HepG2 (cell line): Measurements from ENCODE around the gene HSD17B2. TPM values are rescaled to one million over a fixed set of nuclear protein-coding genes. Genes with fewer than 3 reads are reported as not detected.

Source experiments
- AGO2 ChIP-seq: fragments of 200-400 bp; formaldehyde crosslinking; optimal IDR thresholded peaks from 2 replicates; pipeline ENCODE3; 2017; ENCODE audit warnings: mild to moderate bottlenecking, low read depth, low read length, moderate library complexity
- HNF4A ChIP-seq: sonication (generic); formaldehyde crosslinking; IDR thresholded peaks from 2 replicates; pipeline ENCODE4 v1.4.0; 2020; ENCODE audit warnings: missing genetic modification reagents
- ISX ChIP-seq: sonication (generic); formaldehyde crosslinking; conservative IDR thresholded peaks from 2 replicates; pipeline ENCODE4 v1.5.0; 2020; ENCODE audit warnings: missing genetic modification reagents
- JDP2 ChIP-seq: sonication (generic); formaldehyde crosslinking; IDR thresholded peaks from 2 replicates; pipeline ENCODE4 v1.8.1; 2022; ENCODE audit warnings: missing genetic modification reagents, borderline replicate concordance
- MIER3 ChIP-seq: IDR thresholded peaks from 2 replicates; pipeline ENCODE4 v1.6.1; 2016; ENCODE audit warnings: missing compliant biosample characterization, borderline replicate concordance
- MYNN ChIP-seq: sonication (generic); formaldehyde crosslinking; IDR thresholded peaks from 2 replicates; pipeline ENCODE4 v1.4.0; 2020; ENCODE audit warnings: mild to moderate bottlenecking, low read depth, missing genetic modification reagents
- NFRKB ChIP-seq: fragments of 450-650 bp; IDR thresholded peaks from 2 replicates; pipeline ENCODE4 v1.6.1; 2017
- PAF1 ChIP-seq: IDR thresholded peaks from 2 replicates; pipeline ENCODE4 v1.6.1; 2016; ENCODE audit warnings: missing genetic modification reagents, missing compliant biosample characterization
- RERE ChIP-seq: IDR thresholded peaks from 2 replicates; pipeline ENCODE4 v1.6.1; 2016; ENCODE audit warnings: low read depth, missing genetic modification reagents, missing compliant biosample characterization
- TAF1 ChIP-seq: sonication (generic); formaldehyde crosslinking; IDR thresholded peaks from 2 replicates; pipeline ENCODE4 v1.4.0; 2020; ENCODE audit warnings: missing genetic modification reagents
- THAP7 ChIP-seq: sonication (generic); formaldehyde crosslinking; IDR thresholded peaks from 2 replicates; pipeline ENCODE4 v1.8.1; 2023; ENCODE audit warnings: mild to moderate bottlenecking, missing genetic modification reagents
- THRA ChIP-seq: sonication (generic); formaldehyde crosslinking; IDR thresholded peaks from 2 replicates; pipeline ENCODE4 v1.4.0; 2020; ENCODE audit warnings: missing genetic modification reagents, borderline replicate concordance
- ZC3H4 ChIP-seq: sonication (generic); formaldehyde crosslinking; IDR thresholded peaks from 2 replicates; pipeline ENCODE4 v1.4.0; 2020; ENCODE audit warnings: missing genetic modification reagents, borderline replicate concordance
- ZNF432 ChIP-seq: sonication (generic); formaldehyde crosslinking; IDR thresholded peaks from 2 replicates; pipeline ENCODE4 v1.5.0; 2020; ENCODE audit warnings: missing genetic modification reagents, mild to moderate bottlenecking, borderline replicate concordance
- ZSCAN22 ChIP-seq: sonication (generic); formaldehyde crosslinking; IDR thresholded peaks from 2 replicates; pipeline ENCODE4 v1.4.0; 2020; ENCODE audit warnings: mild to moderate bottlenecking, missing genetic modification reagents
- polyA plus RNA-seq, 8 experiments: library from polyadenylated mRNA; depleted of rRNA in 3 of 8; stranded (reverse) in 7 of 8; unstranded in 1 of 8; fragments of >200 nt; fragmentation: Illumina TruSeq in 4 of 8; extraction: Trizol in 4 of 8; gene quantifications; 2 replicates each; pipeline versions ENCODE4 v1.2.1 to v1.2.3, GENCODE V29; 2011 to 2016; ENCODE audit warnings: low read depth in 4 of 8, missing spikeins in 1 of 8, mixed read lengths in 1 of 8; ENCODE audit not compliant: insufficient read depth in 1 of 8
- total RNA-seq, 5 experiments: library from RNA; depleted of rRNA; stranded (reverse); fragments of >200 nt; fragmentation: Illumina TruSeq; extraction: Trizol; gene quantifications; 2 replicates each; pipeline ENCODE4 v1.2.3, GENCODE V29; 2016; ENCODE audit warnings: low read depth in 1 of 5
- TF ChIP-seq, protein P1 (sequence below): fragments of 450-650 bp; IDR thresholded peaks from 2 replicates; pipeline ENCODE4 v1.6.1; 2017
- TF ChIP-seq, protein P2 (sequence below): sonication (generic); formaldehyde crosslinking; IDR thresholded peaks from 2 replicates; pipeline ENCODE4 v1.5.1; 2020; ENCODE audit warnings: mild to moderate bottlenecking, missing genetic modification reagents, moderate library complexity

The HSD17B2 gene
- total and polyA plus RNA-seq, 2 of the 13 experiments (the other 11 are each of a cell fraction or from before 2014, with no cell fraction given), result 26.3 to 69.3 TPM

DNA sequence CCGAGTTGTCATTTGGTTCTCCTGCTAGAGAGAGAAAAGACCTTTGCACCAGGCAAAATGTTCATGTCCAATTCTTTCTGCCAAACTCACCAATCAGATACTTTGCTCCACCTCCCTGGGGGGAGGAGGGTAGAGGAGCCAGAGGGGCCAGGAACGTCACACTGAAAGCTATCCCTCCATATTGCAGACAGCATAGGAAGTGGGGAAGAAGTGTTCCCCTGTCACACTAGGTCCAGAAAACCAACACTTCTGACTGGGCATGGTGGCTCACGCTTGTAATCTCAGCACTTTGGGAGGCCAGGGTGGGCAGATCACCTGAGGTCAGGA is 9.5 kb downstream of the HSD17B2 start (continued):
- TF ChIP-seq ISX (CRISPR knock-in tag) (no peak), HNF4A (peak; percentile 74), ZC3H4 (CRISPR knock-in tag) (no peak), MIER3 (CRISPR knock-in tag) (no peak), AGO2 (no peak), THRA (no peak), ZNF432 (CRISPR knock-in tag) (no peak), RERE (CRISPR knock-in tag) (no peak), NFRKB (no peak), THAP7 (CRISPR knock-in tag) (no peak), TAF1 (CRISPR knock-in tag) (peak; percentile 26; the same call in 1 of the 2 replicates), PAF1 (CRISPR knock-in tag) (no peak), MYNN (CRISPR knock-in tag) (no peak), JDP2 (CRISPR knock-in tag) (no peak), ZSCAN22 (no peak)
- TF ChIP-seq, protein P1, sequence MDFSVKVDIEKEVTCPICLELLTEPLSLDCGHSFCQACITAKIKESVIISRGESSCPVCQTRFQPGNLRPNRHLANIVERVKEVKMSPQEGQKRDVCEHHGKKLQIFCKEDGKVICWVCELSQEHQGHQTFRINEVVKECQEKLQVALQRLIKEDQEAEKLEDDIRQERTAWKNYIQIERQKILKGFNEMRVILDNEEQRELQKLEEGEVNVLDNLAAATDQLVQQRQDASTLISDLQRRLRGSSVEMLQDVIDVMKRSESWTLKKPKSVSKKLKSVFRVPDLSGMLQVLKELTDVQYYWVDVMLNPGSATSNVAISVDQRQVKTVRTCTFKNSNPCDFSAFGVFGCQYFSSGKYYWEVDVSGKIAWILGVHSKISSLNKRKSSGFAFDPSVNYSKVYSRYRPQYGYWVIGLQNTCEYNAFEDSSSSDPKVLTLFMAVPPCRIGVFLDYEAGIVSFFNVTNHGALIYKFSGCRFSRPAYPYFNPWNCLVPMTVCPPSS, result no peak
- TF ChIP-seq, protein P2, sequence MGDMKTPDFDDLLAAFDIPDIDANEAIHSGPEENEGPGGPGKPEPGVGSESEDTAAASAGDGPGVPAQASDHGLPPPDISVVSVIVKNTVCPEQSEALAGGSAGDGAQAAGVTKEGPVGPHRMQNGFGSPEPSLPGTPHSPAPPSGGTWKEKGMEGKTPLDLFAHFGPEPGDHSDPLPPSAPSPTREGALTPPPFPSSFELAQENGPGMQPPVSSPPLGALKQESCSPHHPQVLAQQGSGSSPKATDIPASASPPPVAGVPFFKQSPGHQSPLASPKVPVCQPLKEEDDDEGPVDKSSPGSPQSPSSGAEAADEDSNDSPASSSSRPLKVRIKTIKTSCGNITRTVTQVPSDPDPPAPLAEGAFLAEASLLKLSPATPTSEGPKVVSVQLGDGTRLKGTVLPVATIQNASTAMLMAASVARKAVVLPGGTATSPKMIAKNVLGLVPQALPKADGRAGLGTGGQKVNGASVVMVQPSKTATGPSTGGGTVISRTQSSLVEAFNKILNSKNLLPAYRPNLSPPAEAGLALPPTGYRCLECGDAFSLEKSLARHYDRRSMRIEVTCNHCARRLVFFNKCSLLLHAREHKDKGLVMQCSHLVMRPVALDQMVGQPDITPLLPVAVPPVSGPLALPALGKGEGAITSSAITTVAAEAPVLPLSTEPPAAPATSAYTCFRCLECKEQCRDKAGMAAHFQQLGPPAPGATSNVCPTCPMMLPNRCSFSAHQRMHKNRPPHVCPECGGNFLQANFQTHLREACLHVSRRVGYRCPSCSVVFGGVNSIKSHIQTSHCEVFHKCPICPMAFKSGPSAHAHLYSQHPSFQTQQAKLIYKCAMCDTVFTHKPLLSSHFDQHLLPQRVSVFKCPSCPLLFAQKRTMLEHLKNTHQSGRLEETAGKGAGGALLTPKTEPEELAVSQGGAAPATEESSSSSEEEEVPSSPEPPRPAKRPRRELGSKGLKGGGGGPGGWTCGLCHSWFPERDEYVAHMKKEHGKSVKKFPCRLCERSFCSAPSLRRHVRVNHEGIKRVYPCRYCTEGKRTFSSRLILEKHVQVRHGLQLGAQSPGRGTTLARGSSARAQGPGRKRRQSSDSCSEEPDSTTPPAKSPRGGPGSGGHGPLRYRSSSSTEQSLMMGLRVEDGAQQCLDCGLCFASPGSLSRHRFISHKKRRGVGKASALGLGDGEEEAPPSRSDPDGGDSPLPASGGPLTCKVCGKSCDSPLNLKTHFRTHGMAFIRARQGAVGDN, result no peak
